ENCODE results near the gene CHST8.

CHST8 gene

DNA sequence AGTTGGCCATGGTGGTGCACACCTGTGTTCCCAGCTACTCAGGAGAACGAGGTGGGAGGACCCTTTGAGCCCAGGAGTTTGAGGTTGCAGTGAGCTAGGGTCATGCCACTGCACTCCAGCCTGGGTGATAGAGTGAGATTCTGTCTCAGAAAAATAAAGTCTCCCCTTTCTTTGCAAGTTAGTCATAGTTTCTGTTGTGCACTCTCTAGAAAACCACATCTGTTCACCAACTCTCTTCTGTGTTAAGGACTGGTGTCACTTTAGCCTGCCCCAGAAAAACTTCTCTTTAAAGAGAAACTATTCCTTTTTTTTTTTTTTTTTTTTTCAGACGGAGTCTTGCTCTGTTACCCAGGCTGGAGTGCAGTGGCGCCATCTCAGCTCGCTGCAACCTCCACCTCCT lies 4.9 kb upstream of the CHST8 start:
- TF ChIP-seq TAF1 (IDR thresholded peaks at IDR 0.05; ENCODE audit: borderline replicate concordance, insufficient read depth, low read length) = no peak
- TF ChIP-seq SIN3A (IDR thresholded peaks at IDR 0.05; ENCODE audit: borderline replicate concordance, insufficient read depth, low read length) = no peak

DNA sequence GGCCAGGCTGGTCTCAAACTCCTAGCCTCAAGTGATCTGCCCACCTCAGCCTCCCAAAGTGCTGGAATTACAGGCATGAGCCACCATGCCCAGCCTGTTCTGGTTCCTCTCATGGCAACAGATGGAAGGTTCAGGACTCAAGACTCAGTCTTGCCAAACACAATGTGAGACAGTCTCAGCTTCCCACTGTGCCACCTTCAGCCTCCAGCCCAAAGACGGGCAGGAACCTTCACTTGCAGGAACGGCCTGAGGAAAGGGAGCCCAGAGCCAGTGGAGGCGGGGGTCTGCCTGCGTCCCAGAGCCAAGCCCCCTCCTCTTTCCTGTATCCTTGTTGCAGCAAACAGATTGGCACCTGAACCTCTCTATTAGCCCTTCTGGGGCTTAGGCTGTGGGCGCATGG lies 2.9 kb upstream of the CHST8 start:
- TF ChIP-seq POLR2AphosphoS5 (IDR thresholded peaks at IDR 0.05; ENCODE audit: low read depth, low read length) = no peak

DNA sequence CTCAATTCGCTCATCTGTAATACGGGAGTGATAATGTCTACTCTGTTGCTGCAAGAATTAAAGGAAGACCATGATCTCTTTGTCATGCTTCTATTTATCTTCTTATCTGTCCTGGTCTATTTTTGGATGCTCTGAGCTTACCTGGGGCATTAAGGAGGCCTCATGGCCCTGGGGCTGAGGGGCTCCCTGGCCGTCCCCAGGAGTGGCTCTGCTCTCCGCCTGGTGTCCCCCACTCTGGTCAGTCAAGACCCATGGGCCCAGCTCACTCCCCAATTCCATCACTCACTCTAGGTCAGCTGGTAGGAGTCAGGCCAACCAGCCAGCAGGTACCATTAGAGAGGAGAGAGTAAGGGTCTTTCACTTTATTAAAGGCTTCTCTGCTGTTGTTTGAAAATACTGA lies 1.1 kb upstream of the CHST8 start:
- TF ChIP-seq SIN3A (IDR thresholded peaks at IDR 0.05; ENCODE audit: borderline replicate concordance, insufficient read depth, low read length) = no peak

- TF ChIP-seq SIN3A (IDR thresholded peaks at IDR 0.05; ENCODE audit: borderline replicate concordance, insufficient read depth, low read length) = no peak
- no peak for TF ChIP-seq TAF1 (IDR thresholded peaks at IDR 0.05; ENCODE audit: borderline replicate concordance, insufficient read depth, low read length)
- TF ChIP-seq FOXP2 (optimal IDR thresholded peaks at IDR 0.05; ENCODE audit: borderline replicate concordance, extremely low read depth, extremely low read length, insufficient read depth) = no peak
- TF ChIP-seq, protein P1, sequence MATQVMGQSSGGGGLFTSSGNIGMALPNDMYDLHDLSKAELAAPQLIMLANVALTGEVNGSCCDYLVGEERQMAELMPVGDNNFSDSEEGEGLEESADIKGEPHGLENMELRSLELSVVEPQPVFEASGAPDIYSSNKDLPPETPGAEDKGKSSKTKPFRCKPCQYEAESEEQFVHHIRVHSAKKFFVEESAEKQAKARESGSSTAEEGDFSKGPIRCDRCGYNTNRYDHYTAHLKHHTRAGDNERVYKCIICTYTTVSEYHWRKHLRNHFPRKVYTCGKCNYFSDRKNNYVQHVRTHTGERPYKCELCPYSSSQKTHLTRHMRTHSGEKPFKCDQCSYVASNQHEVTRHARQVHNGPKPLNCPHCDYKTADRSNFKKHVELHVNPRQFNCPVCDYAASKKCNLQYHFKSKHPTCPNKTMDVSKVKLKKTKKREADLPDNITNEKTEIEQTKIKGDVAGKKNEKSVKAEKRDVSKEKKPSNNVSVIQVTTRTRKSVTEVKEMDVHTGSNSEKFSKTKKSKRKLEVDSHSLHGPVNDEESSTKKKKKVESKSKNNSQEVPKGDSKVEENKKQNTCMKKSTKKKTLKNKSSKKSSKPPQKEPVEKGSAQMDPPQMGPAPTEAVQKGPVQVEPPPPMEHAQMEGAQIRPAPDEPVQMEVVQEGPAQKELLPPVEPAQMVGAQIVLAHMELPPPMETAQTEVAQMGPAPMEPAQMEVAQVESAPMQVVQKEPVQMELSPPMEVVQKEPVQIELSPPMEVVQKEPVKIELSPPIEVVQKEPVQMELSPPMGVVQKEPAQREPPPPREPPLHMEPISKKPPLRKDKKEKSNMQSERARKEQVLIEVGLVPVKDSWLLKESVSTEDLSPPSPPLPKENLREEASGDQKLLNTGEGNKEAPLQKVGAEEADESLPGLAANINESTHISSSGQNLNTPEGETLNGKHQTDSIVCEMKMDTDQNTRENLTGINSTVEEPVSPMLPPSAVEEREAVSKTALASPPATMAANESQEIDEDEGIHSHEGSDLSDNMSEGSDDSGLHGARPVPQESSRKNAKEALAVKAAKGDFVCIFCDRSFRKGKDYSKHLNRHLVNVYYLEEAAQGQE (IDR thresholded peaks at IDR 0.05; ENCODE audit: insufficient read depth in 1 of 2, low read depth in 2 of 2, low read length in 2 of 2) = no peak
- TF ChIP-seq POLR2AphosphoS5 (IDR thresholded peaks at IDR 0.05; ENCODE audit: low read depth, low read length) = no peak
Observed at GRCh38 chr19:33621065-33621785, 528 bp upstream of the CHST8 start.

DNA sequence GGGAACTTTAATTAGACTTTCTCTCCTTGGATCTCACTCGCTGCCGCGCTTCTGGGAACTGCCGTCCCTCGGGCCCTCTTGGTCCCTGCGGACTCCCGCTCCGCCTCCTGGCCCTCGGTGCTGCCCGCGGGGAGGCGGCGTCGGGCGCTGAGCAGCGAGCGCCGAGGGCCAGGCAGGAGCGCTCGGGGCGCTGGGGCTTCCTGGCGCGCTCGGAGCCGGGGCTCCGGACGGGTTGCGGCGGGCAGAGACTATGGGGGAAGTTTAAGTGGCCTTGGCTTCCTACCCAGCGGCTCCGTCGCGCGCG lies 704 bp downstream of the CHST8 start:
- TF ChIP-seq POLR2AphosphoS5 (IDR thresholded peaks at IDR 0.05; ENCODE audit: low read depth, low read length) = no peak
- TF ChIP-seq, protein P1 (IDR thresholded peaks at IDR 0.05; ENCODE audit: insufficient read depth in 1 of 2, low read depth in 2 of 2, low read length in 2 of 2) = no peak
- no peak for TF ChIP-seq FOXP2 (optimal IDR thresholded peaks at IDR 0.05; ENCODE audit: borderline replicate concordance, extremely low read depth, extremely low read length, insufficient read depth)
- TF ChIP-seq SIN3A (IDR thresholded peaks at IDR 0.05; ENCODE audit: borderline replicate concordance, insufficient read depth, low read length) = no peak
- no peak for TF ChIP-seq TAF1 (IDR thresholded peaks at IDR 0.05; ENCODE audit: borderline replicate concordance, insufficient read depth, low read length)

- TF ChIP-seq SIN3A (IDR thresholded peaks at IDR 0.05; ENCODE audit: borderline replicate concordance, insufficient read depth, low read length) = no peak
Observed at GRCh38 chr19:33622809-33623511, 1.2 kb downstream of the CHST8 start.

DNA sequence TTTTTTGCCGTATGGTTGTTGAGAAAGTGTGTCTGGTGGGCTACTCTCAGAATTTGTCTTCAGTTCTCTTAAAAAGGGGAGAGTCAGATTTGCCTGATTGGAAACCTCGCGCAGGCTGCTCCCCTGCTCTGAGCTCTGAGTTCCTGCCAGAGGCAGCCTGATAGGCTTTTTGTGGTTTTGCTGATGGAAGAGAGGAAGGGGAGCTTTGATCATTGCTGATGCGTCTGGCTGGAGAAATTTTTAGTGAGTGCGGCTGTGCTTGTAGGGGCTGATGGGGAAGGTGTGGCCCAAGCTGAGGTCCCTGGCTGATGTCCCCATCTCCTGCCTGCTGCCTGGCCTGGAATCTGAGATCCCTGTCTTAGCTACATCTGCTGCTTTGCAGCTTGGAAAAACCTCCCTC lies 2.8 kb downstream of the CHST8 start:
- no peak for TF ChIP-seq POLR2AphosphoS5 (IDR thresholded peaks at IDR 0.05; ENCODE audit: low read depth, low read length)
- TF ChIP-seq FOXP2 (optimal IDR thresholded peaks at IDR 0.05; ENCODE audit: borderline replicate concordance, extremely low read depth, extremely low read length, insufficient read depth) = no peak
- TF ChIP-seq SIN3A (IDR thresholded peaks at IDR 0.05; ENCODE audit: borderline replicate concordance, insufficient read depth, low read length) = no peak
- TF ChIP-seq, protein P1 (IDR thresholded peaks at IDR 0.05; ENCODE audit: insufficient read depth in 1 of 2, low read depth in 2 of 2, low read length in 2 of 2) = no peak
- no peak for TF ChIP-seq TAF1 (IDR thresholded peaks at IDR 0.05; ENCODE audit: borderline replicate concordance, insufficient read depth, low read length)
